HG02970 (cell line): Measurements from ENCODE around the gene TNFRSF12A.

Experiments used
- ATAC-seq: cut with Tn5 transposase; IDR thresholded peaks from one replicate; pipeline ENCODE4 v1.9.1; 2021; ENCODE audit warnings: mild to moderate bottlenecking, moderate library complexity, moderate number of reproducible peaks; ENCODE audit not compliant: unreplicated experiment, low FRiP score

Gene TNFRSF12A

DNA sequence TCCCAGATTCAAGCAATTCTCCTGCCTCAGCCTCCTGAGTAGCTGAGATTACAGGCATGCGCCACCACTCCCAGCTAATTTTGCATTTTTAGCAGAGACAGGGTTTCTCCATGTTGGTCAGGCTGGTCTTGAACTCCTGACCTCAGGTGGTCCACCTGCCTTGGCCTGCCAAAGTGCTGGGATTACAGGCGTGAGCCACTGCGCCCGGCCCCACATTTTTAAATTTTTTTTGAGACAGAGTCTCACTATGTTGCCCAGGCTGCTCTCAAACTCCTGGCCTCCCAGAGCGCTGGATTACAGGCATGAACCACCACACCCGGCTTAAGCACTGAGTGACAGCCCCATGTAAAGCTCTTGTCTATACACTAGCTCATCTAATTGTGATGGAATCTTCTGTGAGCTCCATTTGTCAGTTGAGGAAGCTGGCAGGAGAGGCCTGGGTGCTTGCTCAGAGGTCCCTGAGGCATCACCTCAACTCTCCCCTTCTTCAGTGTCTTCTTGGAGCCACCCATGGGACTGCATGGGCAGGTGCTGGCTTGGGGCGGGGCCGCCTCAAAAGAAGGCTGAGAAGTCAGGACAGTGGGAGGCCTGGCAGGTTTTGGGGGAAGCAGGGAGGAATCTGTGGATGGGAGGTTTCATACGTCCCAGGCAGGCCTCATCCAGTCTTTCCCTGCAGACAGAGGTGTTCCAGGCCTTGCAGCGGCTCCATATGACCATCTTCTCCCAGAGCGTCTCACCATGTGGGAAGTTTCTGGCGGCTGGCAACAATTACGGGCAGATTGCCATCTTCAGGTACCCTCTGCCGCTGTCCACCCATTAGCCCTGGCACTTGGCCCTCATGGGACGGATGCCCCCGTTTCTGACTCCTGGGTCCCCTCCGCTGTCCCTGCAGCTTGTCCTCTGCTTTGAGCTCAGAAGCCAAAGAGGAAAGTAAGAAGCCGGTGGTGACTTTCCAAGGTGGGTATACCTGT is 5.1 kb downstream of the TNFRSF12A start:
- no peak for ATAC-seq

GRCh38 chr16:3026003-3026378 is 5.8 kb downstream of the TNFRSF12A start:
- ATAC-seq, result no peak

GRCh38 chr16:3026609-3027488 is 6.7 kb downstream of the TNFRSF12A start:
- no peak for ATAC-seq

- ATAC-seq, result no peak
These were observed 7.3 kb downstream of the TNFRSF12A start for GRCh38 chr16:3027489-3027795.

- no peak for ATAC-seq
These were observed 8.0 kb downstream of the TNFRSF12A start for GRCh38 chr16:3027983-3028715.

- no peak for ATAC-seq
These were observed 8.7 kb downstream of the TNFRSF12A start for GRCh38 chr16:3028716-3029319.

DNA sequence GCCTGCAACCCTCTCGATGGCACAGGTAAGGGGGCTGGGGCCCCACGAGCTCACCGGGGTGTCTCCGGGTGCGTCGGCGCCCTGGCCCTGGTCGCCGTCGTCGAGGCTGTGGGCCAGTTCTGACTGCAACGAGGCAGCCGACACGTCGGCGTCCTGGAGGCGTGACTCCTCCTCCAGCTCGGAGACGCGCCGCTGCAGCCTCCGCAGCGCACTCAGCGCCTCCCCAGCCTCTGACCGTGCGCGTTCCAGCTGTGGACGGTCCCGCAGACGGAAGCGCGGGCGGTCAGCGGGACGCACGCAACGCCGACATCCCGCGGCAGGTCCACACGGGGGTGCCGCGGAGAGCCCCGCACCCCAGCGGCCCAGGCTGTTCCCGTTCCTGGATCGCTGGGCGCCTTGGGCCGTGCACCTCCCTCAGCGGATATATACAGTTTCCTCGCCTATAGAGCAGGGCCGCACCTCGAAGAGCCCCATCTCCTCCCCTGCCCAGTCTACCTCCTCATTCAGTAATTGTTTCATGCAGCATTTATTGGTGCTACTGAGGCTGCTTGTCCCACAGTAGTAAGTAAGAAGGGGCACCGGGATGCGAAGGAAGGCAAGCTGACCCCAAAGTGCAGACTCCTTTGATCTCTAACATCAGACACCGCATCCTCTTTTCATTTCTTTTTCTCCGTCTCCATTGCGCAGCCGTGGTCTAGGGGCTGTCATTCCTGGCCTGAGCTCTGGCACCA is 9.5 kb downstream of the TNFRSF12A start:
- ATAC-seq, result no peak

GRCh38 chr16:3030222-3031212 is 10.3 kb downstream of the TNFRSF12A start:
- ATAC-seq, result no peak

GRCh38 chr16:3032624-3033023 is 12.5 kb downstream of the TNFRSF12A start:
- ATAC-seq, result no peak

DNA sequence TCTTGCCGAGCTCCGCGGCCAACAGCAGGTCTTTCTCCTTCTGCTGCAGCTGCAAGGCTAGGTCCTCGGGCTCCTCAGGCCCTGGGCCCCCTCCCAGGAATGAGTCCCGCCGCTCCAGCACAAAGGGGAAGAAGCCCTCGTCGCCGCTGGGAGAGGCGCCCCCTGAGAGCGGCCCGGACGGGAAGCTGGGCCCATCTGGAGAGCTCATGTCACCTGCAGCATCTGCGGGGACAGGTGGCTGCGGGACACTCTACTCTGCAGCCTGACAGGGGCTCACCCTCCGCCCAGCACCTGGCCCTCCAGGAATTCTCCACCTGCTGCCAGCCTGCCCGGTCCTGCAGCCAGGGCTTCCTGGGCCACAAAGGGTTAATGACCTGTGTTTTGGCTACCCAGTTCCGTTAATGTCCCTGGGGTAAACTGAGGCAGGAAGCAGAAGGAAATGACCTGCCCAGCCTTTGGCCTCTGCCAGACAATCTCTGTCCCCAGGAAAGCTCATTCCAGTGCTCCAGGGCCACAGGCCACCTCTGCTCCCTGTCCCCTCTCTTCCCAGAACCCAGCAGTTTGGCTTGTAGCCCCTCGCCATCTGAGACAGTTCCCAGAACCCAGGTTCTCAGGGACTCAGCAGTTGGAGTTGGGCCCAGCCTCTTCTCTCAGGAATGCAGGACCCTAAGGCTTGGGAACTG is 15.3 kb downstream of the TNFRSF12A start:
- no peak for ATAC-seq

DNA sequence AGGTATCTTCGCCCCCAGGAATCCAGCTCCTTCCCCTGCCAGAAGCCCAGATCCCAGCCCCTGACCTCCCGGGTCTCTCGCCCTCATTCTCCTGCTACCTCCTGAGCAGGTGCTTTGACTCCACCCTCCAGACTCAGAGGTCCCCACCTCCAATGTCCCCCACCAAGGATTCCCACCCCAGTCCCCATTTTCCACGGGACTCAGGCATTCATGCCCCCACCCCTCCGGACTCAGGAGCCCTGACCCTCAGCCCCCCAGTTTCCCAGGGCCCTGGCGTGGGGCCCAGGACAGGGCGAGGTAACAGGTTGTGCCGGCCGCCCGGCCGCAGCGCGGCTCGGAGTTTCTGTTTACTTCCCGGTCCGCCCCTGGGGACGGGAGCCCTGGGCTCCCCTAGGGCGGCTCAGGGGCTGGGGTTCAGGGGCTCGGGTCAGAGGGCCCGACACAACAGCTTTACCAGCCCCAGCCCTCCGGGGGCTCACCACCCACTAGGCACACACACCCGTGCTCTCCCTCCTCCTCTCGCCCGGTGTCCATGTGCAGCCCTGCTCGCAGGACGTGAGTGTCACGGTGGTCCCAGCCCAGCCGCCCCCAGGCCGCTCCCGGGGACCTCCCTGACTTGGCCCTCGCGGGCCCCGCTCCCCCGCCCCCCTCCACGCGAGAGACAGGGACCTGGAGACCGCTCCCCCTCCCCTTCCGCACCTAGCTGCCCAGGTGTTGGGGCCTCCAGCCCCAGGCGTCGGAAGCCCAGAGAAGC is 16.0 kb downstream of the TNFRSF12A start:
- ATAC-seq, result no peak

- ATAC-seq, result no peak
These were observed 16.7 kb downstream of the TNFRSF12A start, which contains the start of gene BICDL2 for GRCh38 chr16:3036726-3037315. Gene BICDL2 (minus strand): TSS chr16:3036944. CDS start chr16:3035496, 1,448 bp downstream.

- no peak for ATAC-seq
These were observed 18.1 kb downstream of the TNFRSF12A start for GRCh38 chr16:3038256-3038655.

DNA sequence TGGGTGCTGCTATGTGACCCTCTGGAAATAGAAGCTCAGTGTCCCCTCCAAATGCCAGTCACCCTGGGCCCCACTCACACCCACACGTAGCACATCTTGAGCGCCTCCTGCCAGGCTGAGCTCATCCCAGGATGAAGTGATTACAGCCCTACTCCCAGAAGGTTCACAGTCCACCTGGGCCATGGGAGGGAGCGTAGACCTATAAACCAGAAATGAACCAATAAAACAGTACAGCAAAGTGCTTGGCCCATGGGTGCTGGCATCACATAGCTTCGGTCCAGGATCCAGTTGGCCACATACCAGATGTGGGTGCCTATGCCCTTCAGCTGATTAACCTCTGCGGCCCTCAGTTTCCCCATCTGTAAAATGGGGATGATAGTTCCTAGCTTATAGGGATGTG is 18.7 kb downstream of the TNFRSF12A start:
- no peak for ATAC-seq

DNA sequence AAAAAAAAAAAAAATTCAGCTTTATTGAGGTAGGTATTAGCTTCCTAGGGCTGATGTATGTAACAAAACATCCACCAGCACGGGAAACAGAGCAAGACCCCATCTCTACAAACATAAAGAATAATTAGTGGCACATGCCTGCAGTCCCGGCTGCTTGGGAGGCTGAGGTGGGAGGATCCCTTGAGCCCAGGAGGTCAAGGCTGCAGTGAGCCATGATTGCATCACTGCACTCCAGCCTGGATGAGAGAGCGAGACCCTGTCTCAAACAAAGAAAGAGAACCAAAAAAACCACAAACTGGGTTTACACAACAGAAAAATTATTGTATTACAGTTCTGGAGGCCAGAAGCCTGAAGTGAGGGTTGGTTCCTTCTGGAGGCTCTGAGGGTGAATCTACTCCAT is 22.2 kb downstream of the TNFRSF12A start:
- no peak for ATAC-seq

GRCh38 chr16:3044708-3045107 is 24.5 kb downstream of the TNFRSF12A start:
- no peak for ATAC-seq
